ENCODE results near the gene MAGED1. TPM values are rescaled to one million over a fixed set of nuclear protein-coding genes. Genes with fewer than 3 reads are reported as not detected.

MAGED1 gene
- total and polyA plus RNA-seq, 2 of the 8 experiments (the other 6 are each of a cell fraction or from before 2014, with no cell fraction given) = 91.0 to 91.1 TPM

DNA sequence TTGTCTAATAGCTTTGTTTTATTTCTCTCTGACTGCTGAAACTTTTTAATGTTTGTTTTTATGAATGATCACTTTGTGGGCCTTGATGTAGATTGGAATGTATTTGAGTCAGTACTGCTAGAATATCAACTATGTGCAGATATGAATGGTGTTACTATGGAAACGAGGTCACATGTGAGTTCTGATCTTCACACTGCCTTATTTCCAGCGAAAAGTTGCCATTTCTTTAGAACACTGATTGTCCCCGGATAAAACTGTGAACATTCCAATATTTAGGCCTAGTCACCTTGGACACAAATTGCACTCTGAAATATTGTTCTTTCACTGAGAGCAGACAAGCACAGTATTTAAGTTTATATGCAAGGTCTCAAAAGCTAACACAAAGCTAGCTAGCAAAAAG lies 27.2 kb upstream of the MAGED1 start:
- Histone ChIP-seq H3K4ac (replicated peaks; ENCODE audit: insufficient read length, low read depth, low read length) (no peak overlapping the region), H3K14ac (ENCODE audit: insufficient read length) (no peak overlapping the region), H3K23ac (ENCODE audit: insufficient read length) (no peak overlapping the region), H3K9me3 (ENCODE audit: insufficient read depth in 2 of 2, low read depth in 1 of 2, low read length in 1 of 2) (no peaks in the 10 kb centered on the region), H3K23me2 (ENCODE audit: low read depth, low read length) (peaks cover 3% of the 10 kb centered on the region; the same call in 1 of the 2 replicates), H2BK15ac (ENCODE audit: low read length) (no peak overlapping the region), H2BK120ac (replicated peaks; ENCODE audit: low read depth, low read length) (no peak overlapping the region), H3K36me3 (ENCODE audit: control insufficient read depth in 2 of 4, insufficient read depth in 4 of 4, low read length in 3 of 4) (no peaks in the 10 kb centered on the region), H2BK12ac (ENCODE audit: low read depth, low read length) (no peak overlapping the region), H2AFZ (ENCODE audit: low read length) (no peak overlapping the region), H4K5ac (ENCODE audit: insufficient read length, low read depth, low read length) (no peak overlapping the region), H2BK20ac (ENCODE audit: low read length) (no peak overlapping the region), H3K4me3 (ENCODE audit: extremely low read depth in 1 of 4, insufficient read depth in 2 of 4, low read depth in 3 of 4, low read length in 4 of 4) (no peak overlapping the region), H4K20me1 (replicated peaks in 1 of 2; ENCODE audit: control insufficient read depth in 1 of 2, insufficient read depth in 2 of 2, low read length in 2 of 2) (peaks cover 0 to 3% of the 10 kb centered on the region in 2 experiments), H3K79me2 (ENCODE audit: control insufficient read depth in 1 of 2, insufficient read depth in 2 of 2, low read length in 2 of 2) (peaks cover 0 to 81% of the 10 kb centered on the region in 2 experiments; a peak in 2 of 4 replicates), H3K18ac (ENCODE audit: extremely low read depth, low read length) (no peak overlapping the region), H3K56ac (replicated peaks; ENCODE audit: insufficient read length, low read depth, low read length) (no peak overlapping the region), H2BK5ac (ENCODE audit: low read depth, low read length) (no peak overlapping the region), H4K91ac (replicated peaks; ENCODE audit: insufficient read length, low read length) (no peak overlapping the region), H3K27me3 (replicated peaks in 1 of 4; ENCODE audit: control insufficient read depth in 3 of 4, extremely low read depth in 1 of 4, insufficient read depth in 3 of 4, low read length in 3 of 4) (no peaks in the 10 kb centered on the region), H3K9ac (replicated peaks in 1 of 4; ENCODE audit: extremely low read depth in 1 of 4, low read depth in 3 of 4, low read length in 3 of 4) (no peak overlapping the region), H3K79me1 (ENCODE audit: low read depth, low read length) (no peaks in the 10 kb centered on the region), H3K4me2 (ENCODE audit: insufficient read depth in 1 of 2, low read depth in 2 of 2, low read length in 2 of 2) (no peak overlapping the region), H4K8ac (ENCODE audit: extremely low read depth, insufficient read depth, low read length) (no peak overlapping the region), H2AK5ac (ENCODE audit: low read depth, low read length) (no peak overlapping the region), H3K4me1 (replicated peaks in 1 of 4; ENCODE audit: control insufficient read depth in 3 of 4, insufficient read depth in 4 of 4, low read length in 3 of 4) (no peaks in the 10 kb centered on the region), H3K27ac (ENCODE audit: low read depth, low read length) (no peak overlapping the region)
- FAIRE-seq (peak; percentile 19), DNase-seq (ENCODE audit: low read depth in 1 of 2, low spot score in 2 of 2) (no peak)
- ChIA-PET CTCF (ENCODE audit: partially characterized antibody) (no interaction called here), POLR2A (ENCODE audit: partially characterized antibody) (interaction anchor here (0.8 to 1.5 kb wide), 2 partner anchors 17 to 27 kb away, joined by 3 to 5 read pairs; partner anchors contain the start of gene MAGED1)
- no peak for TF ChIP-seq CBX8 (IDR thresholded peaks at IDR 0.05; ENCODE audit: borderline replicate concordance, low read depth, low read length)
- no peak for TF ChIP-seq ASH2L (IDR thresholded peaks at IDR 0.05; ENCODE audit: low read length)
- no peak for TF ChIP-seq RXRA (IDR thresholded peaks at IDR 0.05; ENCODE audit: insufficient read depth, low read depth, low read length)
- 63% methylated on average over 1 of the region's 3 CpGs; no CpG with 5 or more reads in 1 of the 2 experiments for WGBS, 2 experiments (ENCODE audit: extremely low coverage in 1 of 2, insufficient coverage in 1 of 2, insufficient read length in 1 of 2, insufficient replicate concordance in 2 of 2, low coverage in 1 of 2, low lambda C conversion rate in 2 of 2, missing lambda C conversion rate in 1 of 2)

Data from H1 (cell line).